GM19467 (cell line): ENCODE results near the gene SMIM29.

ENCODE experiments used
- ATAC-seq: cut with Tn5 transposase; IDR thresholded peaks from one replicate; pipeline ENCODE4 v1.9.1; 2021; ENCODE audit warnings: mild to moderate bottlenecking, moderate library complexity; ENCODE audit not compliant: unreplicated experiment

Gene SMIM29

GRCh38 chr6:34196833-34197195 is 52.0 kb downstream of the SMIM29 start:
- no peak for ATAC-seq
